ENCODE results near the gene SAGE1. TPM values are rescaled to one million over a fixed set of nuclear protein-coding genes. Genes with fewer than 3 reads are reported as not detected.

Gene SAGE1
- total RNA-seq, 1 experiment from 2014 or later: not detected

- no CpG with 5 or more reads among the region's 2 CpGs for WGBS (ENCODE audit: extremely low coverage, insufficient read length, low lambda C conversion rate)
Measured at GRCh38 chrX:135927897-135928296, 34.4 kb downstream of the SAGE1 start.

More at GRCh38 chrX:135927897-135928296, 34.4 kb downstream of the SAGE1 start:
- H2BK5ac ChIP-seq (ENCODE audit: insufficient read length, low read length): no peak overlapping the region
- no peak overlapping the region for H3K4me2 ChIP-seq (ENCODE audit: insufficient read depth, insufficient read length, low read length)
- H3K79me2 ChIP-seq (ENCODE audit: insufficient read depth, low read length): no peaks in the 10 kb centered on the region
- no peak overlapping the region for H2BK12ac ChIP-seq (ENCODE audit: insufficient read length, low read depth, low read length)
- no peak overlapping the region for H3K23ac ChIP-seq (ENCODE audit: insufficient read length, low read depth, low read length)
- no peak overlapping the region for H3K27ac ChIP-seq (ENCODE audit: insufficient read length, low read depth, low read length)
- H2BK120ac ChIP-seq (ENCODE audit: low read depth, low read length, poor library complexity, severe bottlenecking): no peak overlapping the region
- H3T11ph ChIP-seq (ENCODE audit: low read length): no peak overlapping the region
- Mint-ChIP-seq H3K36me3 (ENCODE audit: insufficient read depth in 1 of 3, low read depth in 3 of 3) (peaks cover 0 to 2% (median 0%) of the 10 kb centered on the region in 3 experiments; a peak in 2 of 7 replicates), H3K4me1 (no peaks in the 10 kb centered on the region), H3K27ac (no peak overlapping the region), H3K4me3 (no peak overlapping the region), H3K9me3 (peaks cover 52 to 62% of the 10 kb centered on the region in 2 experiments), H3K27me3 (ENCODE audit: low read depth) (peaks cover 2% of the 10 kb centered on the region; the same call in 1 of the 2 replicates)
- H3K56ac ChIP-seq (ENCODE audit: insufficient read length, low read depth, low read length): no peak overlapping the region
- no peaks in the 10 kb centered on the region for H3K79me1 ChIP-seq (ENCODE audit: insufficient read depth, low read depth, low read length, poor library complexity, severe bottlenecking)
- no peak overlapping the region for H3K9ac ChIP-seq (ENCODE audit: extremely low read depth, insufficient read length, low read length)
- H4K91ac ChIP-seq (ENCODE audit: insufficient read length, low read depth, low read length): no peak overlapping the region
- H2AFZ ChIP-seq (ENCODE audit: low read length): no peak overlapping the region
- H2AK5ac ChIP-seq (ENCODE audit: insufficient read length, low read length): no peak overlapping the region
- H4K5ac ChIP-seq (ENCODE audit: insufficient read length, low read depth, low read length): no peak overlapping the region
- H2BK20ac ChIP-seq (ENCODE audit: low read depth, low read length, poor library complexity, severe bottlenecking): no peak overlapping the region
- H4K20me1 ChIP-seq (ENCODE audit: control insufficient read depth, insufficient read depth, insufficient read length): no peaks in the 10 kb centered on the region
- H2BK15ac ChIP-seq (ENCODE audit: low read depth, low read length): no peak overlapping the region
- TF ChIP-seq CTCF (conservative IDR thresholded peaks at IDR 0.05): no peak
- no peak overlapping the region for H4K8ac ChIP-seq (replicated peaks; ENCODE audit: insufficient read length, low read depth, low read length)
- H3K23me2 ChIP-seq (ENCODE audit: insufficient read length, low read depth, low read length, poor library complexity, severe bottlenecking): no peaks in the 10 kb centered on the region
- no peak overlapping the region for H3K4ac ChIP-seq (ENCODE audit: low read depth, low read length)
- H3K9me3 ChIP-seq (ENCODE audit: control insufficient read depth, low read depth, low read length): peaks cover 42% of the 10 kb centered on the region
- no peak overlapping the region for H3K14ac ChIP-seq (ENCODE audit: insufficient read depth, low read length)
- no peaks in the 10 kb centered on the region for H3K27me3 ChIP-seq (ENCODE audit: insufficient read depth, low read length)
- no peaks in the 10 kb centered on the region for H3K4me1 ChIP-seq (ENCODE audit: insufficient read depth, low read length)
- no peak for DNase-seq
- H3K18ac ChIP-seq (ENCODE audit: insufficient read length, low read depth, low read length): no peak overlapping the region
